Panc1 (cell line): Measurements from ENCODE around the gene KCNIP3. TPM values are rescaled to one million over a fixed set of nuclear protein-coding genes. Genes with fewer than 3 reads are reported as not detected.

Source experiments
- ATAC-seq: fragments of 200-7000 bp; cut with Tn5 transposase; 2 replicates; pipeline ENCODE4 v1.9.1; 2020; ENCODE audit warnings: mild to moderate bottlenecking, moderate library complexity
- BruUV-seq: library from RNA; stranded (reverse); fragments of 400-500 nt; replicated peaks from 2 replicates; lab custom pipeline; 2021; lab: Mats Ljungman, UMichigan
- CTCF ChIA-PET: fragments of 300-600 bp; sonication (Branson Sonifier 250); formaldehyde crosslinking; loops from one replicate; lab custom pipeline; 2022; ENCODE audit warnings: antibody characterized with exemption; lab: Charles Lee
- POLR2A ChIA-PET: fragments of 300-600 bp; sonication (Branson Sonifier 250); formaldehyde crosslinking; loops from one replicate; lab custom pipeline; 2022; ENCODE audit warnings: antibody characterized with exemption; lab: Charles Lee
- DNase-seq: peaks from one replicate; pipeline ENCODE4 v3.0.0-alpha.2; 2010; ENCODE audit warnings: low read depth, low spot score
- H3K27ac ChIP-seq: 2 replicates; pipeline ENCODE4 v1.5.1; 2011; ENCODE audit warnings: mild to moderate bottlenecking, low read length, inconsistent platforms
- H3K27me3 ChIP-seq: fragments of 200-500 bp; sonication (Bioruptor generic); 2 replicates; pipeline ENCODE4 v1.6.0; 2014; ENCODE audit warnings: low read length, inconsistent platforms; ENCODE audit not compliant: control insufficient read depth, insufficient read depth
- H3K36me3 ChIP-seq: fragments of 200-500 bp; sonication (Bioruptor generic); 2 replicates; pipeline ENCODE4 v1.5.1; 2014; ENCODE audit warnings: inconsistent platforms, mild to moderate bottlenecking, low read length, moderate library complexity; ENCODE audit not compliant: control insufficient read depth, insufficient read depth
- H3K4me1 ChIP-seq: 2 replicates; pipeline ENCODE4 v1.5.1; 2011; ENCODE audit warnings: inconsistent platforms, mild to moderate bottlenecking, low read length, moderate library complexity; ENCODE audit not compliant: control insufficient read depth, insufficient read depth
- H3K4me3 ChIP-seq, 2 experiments: 2 replicates each; pipeline ENCODE4 v1.5.1; 2011 to 2012; ENCODE audit warnings: low read depth in 2 of 2, low read length in 2 of 2, mild to moderate bottlenecking in 2 of 2, inconsistent platforms in 1 of 2, moderate library complexity in 1 of 2
- H3K9me3 ChIP-seq: fragments of 200-500 bp; sonication (Bioruptor generic); 2 replicates; pipeline ENCODE4 v1.5.1; 2014; ENCODE audit warnings: low read depth, mild to moderate bottlenecking, inconsistent platforms, low read length, moderate library complexity; ENCODE audit not compliant: control insufficient read depth, insufficient read depth
- CTCF ChIP-seq: fragments of 450-650 bp; IDR thresholded peaks from 2 replicates; pipeline ENCODE4 v1.5.1; 2017; ENCODE audit warnings: mild to moderate bottlenecking
- POLR2AphosphoS5 ChIP-seq: IDR thresholded peaks from 2 replicates; pipeline ENCODE4 v1.6.1; 2012; ENCODE audit warnings: mild to moderate bottlenecking, low read depth, low read length, moderate library complexity
- REST ChIP-seq, 2 experiments: IDR thresholded peaks; 2 replicates each; pipeline ENCODE4 v1.6.1; 2011 to 2012; ENCODE audit warnings: low read depth in 2 of 2, control low read depth in 1 of 2, low read length in 1 of 2, mild to moderate bottlenecking in 1 of 2, moderate library complexity in 1 of 2; ENCODE audit not compliant: insufficient read depth in 1 of 2
- SIN3A ChIP-seq: IDR thresholded peaks from 2 replicates; pipeline ENCODE4 v1.6.1; 2012; ENCODE audit warnings: low read depth, mild to moderate bottlenecking, low read length, moderate library complexity, borderline replicate concordance; ENCODE audit not compliant: insufficient read depth
- TCF7L2 ChIP-seq: IDR thresholded peaks from 2 replicates; pipeline ENCODE4 v1.6.1; 2011; ENCODE audit warnings: mild to moderate bottlenecking, low read depth, low read length, inconsistent platforms
- in situ Hi-C: cut with HindIII; loops from 2 replicates; pipeline ENCODE4 v1.10.0; 2016; ENCODE audit warnings: low sequenced_read_pairs, low pct_unique_long_range_greater_than_20kb
- intact Hi-C: fragments of 100-400 bp; cut with micrococcal nuclease; formaldehyde crosslinking; loops from one replicate; pipeline ENCODE4 v1.10.0; 2022; ENCODE audit not compliant: unreplicated experiment
- total RNA-seq: library from RNA; stranded (reverse); gene quantifications from one replicate; pipeline ENCODE4 v1.2.1, GENCODE V29; 2021; ENCODE audit not compliant: unreplicated experiment

Gene KCNIP3
- total RNA-seq, 1 experiment from 2014 or later = 17.5 TPM

- in situ Hi-C loops = no loop called here
- no peaks in the 10 kb centered on the region for H3K27me3 ChIP-seq
- DNase-seq (no peak), ATAC-seq (no peak)
- no TSS peak for BruUV-seq
- intact Hi-C loops = no loop called here
- H3K9me3 ChIP-seq = 0 out of 2 replicates have a peak, but pooled peaks cover 4% of the 10 kb centered on the region
- H3K27ac ChIP-seq = no peak overlapping the region
- H3K4me3 ChIP-seq = no peak overlapping the region
- H3K4me1 ChIP-seq = no peaks in the 10 kb centered on the region
- ChIA-PET POLR2A (no interaction called here), CTCF (no interaction called here)
- H3K36me3 ChIP-seq = no peaks in the 10 kb centered on the region
- no peak for TF ChIP-seq POLR2AphosphoS5
- no peak for TF ChIP-seq CTCF
- TF ChIP-seq TCF7L2 = no peak
- no peak for TF ChIP-seq SIN3A
- TF ChIP-seq REST (IDR thresholded peaks at IDR 0.05; ENCODE audit: insufficient read depth in 1 of 2, low read depth in 2 of 2, low read length in 1 of 2) = no peak
Measured at GRCh38 chr2:95294579-95295250, 2.4 kb upstream of the KCNIP3 start.

- H3K4me3 ChIP-seq = no peak overlapping the region
- ChIA-PET POLR2A (no interaction called here), CTCF (interaction anchor here (0.7 kb wide), 1 partner anchor 32 kb away, joined by 6 read pairs; no protein-coding TSS in a partner anchor)
- H3K9me3 ChIP-seq = 0 out of 2 replicates have a peak, but pooled peaks cover 4% of the 10 kb centered on the region
- intact Hi-C loops (no loop called here), in situ Hi-C loops (no loop called here)
- no peaks in the 10 kb centered on the region for H3K27me3 ChIP-seq
- H3K36me3 ChIP-seq = no peaks in the 10 kb centered on the region
- no peak overlapping the region for H3K27ac ChIP-seq
- ATAC-seq (no peak), DNase-seq (no peak)
- no TSS peak for BruUV-seq
- H3K4me1 ChIP-seq = no peaks in the 10 kb centered on the region
- TF ChIP-seq SIN3A (no peak), TCF7L2 (no peak)
Measured at GRCh38 chr2:95295376-95295775, 1.8 kb upstream of the KCNIP3 start.

- POLR2A ChIA-PET = no interaction called here
- DNase-seq = no peak
- CTCF ChIA-PET = interaction anchor here (0.7 kb wide), 1 partner anchor 33 kb away, joined by 6 read pairs; no protein-coding TSS in a partner anchor
Measured at GRCh38 chr2:95296011-95296410, 1.1 kb upstream of the KCNIP3 start.

More at GRCh38 chr2:95296011-95296410, 1.1 kb upstream of the KCNIP3 start:
- Histone ChIP-seq H3K9me3 (0 out of 2 replicates have a peak, but pooled peaks cover 4% of the 10 kb centered on the region), H3K4me1 (no peaks in the 10 kb centered on the region), H3K4me3 (no peak overlapping the region), H3K27me3 (no peaks in the 10 kb centered on the region), H3K36me3 (no peaks in the 10 kb centered on the region), H3K27ac (no peak overlapping the region)
- intact Hi-C loops = no loop called here
- TF ChIP-seq SIN3A = no peak
- TF ChIP-seq CTCF = no peak
- TF ChIP-seq REST (IDR thresholded peaks at IDR 0.05; ENCODE audit: insufficient read depth in 1 of 2, low read depth in 2 of 2, low read length in 1 of 2) = no peak
- no TSS peak for BruUV-seq
- in situ Hi-C loops = no loop called here
- ATAC-seq = no peak
